Measurements from ENCODE around the gene CALN1. TPM values are rescaled to one million over a fixed set of nuclear protein-coding genes. Genes with fewer than 3 reads are reported as not detected.

CALN1 gene
- total and polyA plus RNA-seq, 2 of the 8 experiments (the other 6 are each of a cell fraction or from before 2014, with no cell fraction given), result 6.4 to 15.2 TPM

DNA sequence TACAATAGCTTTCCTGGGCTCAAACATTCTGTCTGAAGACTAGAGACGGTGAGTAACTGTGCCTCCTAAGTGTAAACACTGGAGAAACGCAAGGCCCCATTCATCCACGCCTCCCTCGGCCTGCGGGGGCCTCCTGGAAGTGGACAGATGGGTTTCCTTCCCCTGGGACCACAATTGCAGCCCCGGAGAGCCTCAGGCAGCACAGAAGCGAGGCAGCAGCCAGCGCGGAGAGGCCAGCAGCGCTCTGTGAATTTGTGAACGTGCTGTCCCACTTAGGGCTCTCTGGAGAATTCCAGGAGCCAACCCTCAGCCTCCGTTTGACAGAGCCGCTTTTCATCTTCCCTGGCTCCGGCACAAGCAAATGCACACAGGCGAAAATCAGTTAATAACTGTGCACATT, 23.2 kb upstream of the CALN1 start (continued):
- TF ChIP-seq EZH2 (IDR thresholded peaks at IDR 0.05; ENCODE audit: low read depth, low read length, severe bottlenecking), result no peak

All from H1 (cell line).